H1 (cell line): Measurements from ENCODE around the gene LDLRAD4. TPM values are rescaled to one million over a fixed set of nuclear protein-coding genes. Genes with fewer than 3 reads are reported as not detected.

ENCODE experiments used
- GABPA ChIP-seq: IDR thresholded peaks from 2 replicates; pipeline ENCODE4 v1.6.1; 2011; ENCODE audit warnings: mild to moderate bottlenecking, low read length, moderate library complexity, borderline replicate concordance; ENCODE audit not compliant: insufficient read depth
- HDAC2 ChIP-seq, 2 experiments: fragments of 300-600 bp in 1 of 2; sonication (generic) in 1 of 2; IDR thresholded peaks; 2 replicates each; pipeline ENCODE4 v1.6.1; 2011 to 2012; ENCODE audit warnings: low read depth in 2 of 2, low read length in 2 of 2, mild to moderate bottlenecking in 2 of 2, moderate library complexity in 2 of 2, borderline replicate concordance in 1 of 2, inconsistent platforms in 1 of 2
- KDM4A ChIP-seq: IDR thresholded peaks from one replicate; pipeline ENCODE4 v1.7.1; 2012; ENCODE audit warnings: low read depth, mild to moderate bottlenecking, moderate library complexity, low read length, inconsistent platforms; ENCODE audit not compliant: severe bottlenecking
- NANOG ChIP-seq: IDR thresholded peaks from 2 replicates; pipeline ENCODE4 v1.6.1; 2011; ENCODE audit warnings: low read length, low read depth, mild to moderate bottlenecking, inconsistent platforms; ENCODE audit not compliant: insufficient read depth, poor library complexity, severe bottlenecking
- RFX5 ChIP-seq: IDR thresholded peaks from 2 replicates; pipeline ENCODE4 v1.6.1; 2011; ENCODE audit warnings: low read depth, low read length, improper control_type of control experiment, borderline replicate concordance
- RXRA ChIP-seq: IDR thresholded peaks from 2 replicates; pipeline ENCODE4 v1.6.1; 2011; ENCODE audit warnings: low read depth, mild to moderate bottlenecking, low read length, moderate library complexity; ENCODE audit not compliant: insufficient read depth
- SP2 ChIP-seq: IDR thresholded peaks from 2 replicates; pipeline ENCODE4 v1.6.1; 2012; ENCODE audit warnings: mild to moderate bottlenecking, low read length, inconsistent platforms
- polyA plus RNA-seq, 7 experiments: library from polyadenylated mRNA; depleted of rRNA in 3 of 7; stranded (reverse) in 5 of 7; unstranded in 2 of 7; fragments of >200 nt in 5 of 7; fragments of 200-250 nt in 2 of 7; gene quantifications; 1 replicate in 5 of 7; 2 replicates in 1 of 7; 4 replicates in 1 of 7; pipeline versions ENCODE4 v1.2.1 to v1.2.3, GENCODE V29; 2011 to 2013; ENCODE audit warnings: missing spikeins in 2 of 7, mixed read lengths in 2 of 7
- total RNA-seq: library from RNA; stranded (reverse); fragmentation: NEBNext Ultra II Directional; extraction: Animal tissue kit (Norgen Biotek cat#: 25700); gene quantifications from 2 replicates; pipeline ENCODE4 v1.2.1, GENCODE V29; 2021
- TF ChIP-seq, protein P1 (sequence below): IDR thresholded peaks from 2 replicates; pipeline ENCODE4 v1.6.1; 2012; ENCODE audit warnings: inconsistent platforms

LDLRAD4 gene
- total and polyA plus RNA-seq, 2 of the 8 experiments (the other 6 are each of a cell fraction or from before 2014, with no cell fraction given), result 0.77 to 1.4 TPM

DNA sequence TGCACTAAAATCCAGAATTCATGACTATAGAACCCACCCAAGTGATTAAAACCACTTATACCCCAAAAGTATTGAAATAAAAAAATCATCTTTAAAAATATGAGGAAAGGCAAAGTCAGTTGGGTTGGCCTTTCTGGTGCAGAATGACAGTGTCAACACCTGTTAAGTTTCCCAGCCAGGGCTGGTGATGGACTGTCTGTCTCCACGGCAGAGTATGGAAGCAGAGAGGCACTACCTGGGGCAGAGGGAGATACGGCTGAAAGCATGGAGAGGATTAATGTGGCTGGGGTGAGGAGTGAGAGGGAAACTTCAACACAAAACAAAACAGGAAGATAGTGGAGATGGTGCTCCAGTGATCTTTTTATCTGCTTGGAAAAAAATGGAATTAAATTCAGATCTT is 292.0 kb downstream of the LDLRAD4 start (continued):
- TF ChIP-seq HDAC2 (IDR thresholded peaks at IDR 0.05; ENCODE audit: borderline replicate concordance in 1 of 2, low read depth in 2 of 2, low read length in 2 of 2) (no peak), KDM4A (no peak), RFX5 (no peak), GABPA (no peak), SP2 (no peak), RXRA (no peak), NANOG (no peak)
- TF ChIP-seq, protein P1, sequence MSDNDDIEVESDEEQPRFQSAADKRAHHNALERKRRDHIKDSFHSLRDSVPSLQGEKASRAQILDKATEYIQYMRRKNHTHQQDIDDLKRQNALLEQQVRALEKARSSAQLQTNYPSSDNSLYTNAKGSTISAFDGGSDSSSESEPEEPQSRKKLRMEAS, result no peak
